ENCODE measurements around the gene YKT6.
A peak's percentile ranks its signal among the peaks of the same experiment; 100 is the strongest.
"Not testable (repeated sequence)": the region's sequence is repeated elsewhere in the genome, so short reads cannot be mapped to it uniquely, and the experiment has no call there.

Gene YKT6

DNA sequence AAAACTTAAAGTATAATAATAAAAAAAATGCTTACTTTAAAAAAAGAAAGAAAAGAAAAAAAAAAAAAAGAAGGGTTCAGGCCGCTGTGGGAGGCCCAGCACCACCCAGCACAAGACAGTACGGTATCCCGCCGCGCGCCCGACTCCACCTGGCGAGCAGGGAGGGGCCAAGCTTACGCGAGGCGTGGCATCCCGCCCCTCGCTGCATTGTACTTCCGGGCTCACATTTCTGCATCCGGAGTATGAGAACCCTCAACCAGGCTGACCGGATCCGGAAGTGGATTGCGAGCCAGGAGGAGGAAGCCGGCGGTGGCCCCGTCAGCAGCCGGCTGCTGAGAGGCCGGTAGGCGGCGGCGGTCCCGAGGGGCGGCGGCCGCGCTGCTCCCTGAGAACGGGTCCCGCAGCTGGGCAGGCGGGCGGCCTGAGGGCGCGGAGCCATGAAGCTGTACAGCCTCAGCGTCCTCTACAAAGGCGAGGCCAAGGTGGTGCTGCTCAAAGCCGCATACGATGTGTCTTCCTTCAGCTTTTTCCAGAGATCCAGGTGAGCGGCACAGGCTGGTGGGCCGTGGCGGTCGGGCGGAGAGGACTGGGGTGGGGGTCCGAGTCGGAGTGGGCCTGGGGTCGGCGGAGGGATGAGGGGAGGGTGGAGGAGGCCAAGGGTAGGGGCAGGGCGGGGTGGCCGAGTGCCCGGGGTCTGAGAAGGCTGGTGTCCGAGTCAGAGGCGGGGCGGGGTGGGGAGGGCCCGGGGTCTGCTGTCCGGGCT lies at the start of gene YKT6:
Gene YKT6, plus strand, starts transcription at position 280 of the 763 bp plus-strand sequence. Its CDS starts 158 bp downstream, at position 438.
- DNase-seq = peak; percentile 94 to 98

- no peak for DNase-seq
Measured at GRCh38 chr7:44151956-44152355, 48.8 kb upstream of the YKT6 start.

- peak in 1 of 2 experiments; percentile 19 for DNase-seq
Measured at GRCh38 chr7:44152971-44153947, 47.5 kb upstream of the YKT6 start.

DNA sequence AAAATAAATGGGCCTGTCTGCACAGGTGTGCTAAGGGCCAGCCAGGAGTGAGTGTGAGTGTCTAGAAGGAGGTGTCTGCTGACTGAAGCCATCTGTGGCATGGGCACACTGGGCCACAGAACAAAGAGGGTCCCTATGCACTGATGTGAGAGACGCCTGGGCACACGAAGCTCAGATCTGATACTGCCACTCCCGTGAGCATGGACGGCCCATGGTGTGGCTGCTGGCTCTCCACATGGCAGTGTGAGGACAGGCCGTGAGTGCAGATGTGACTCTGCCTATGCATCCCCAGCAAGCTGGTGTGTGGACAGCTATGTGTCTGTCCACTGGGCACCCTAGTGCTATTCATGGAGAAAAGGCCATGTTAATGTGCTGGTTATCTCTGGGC lies 46.8 kb upstream of the YKT6 start:
- DNase-seq = no peak

- DNase-seq = no peak
Measured at GRCh38 chr7:44154703-44155102, 46.1 kb upstream of the YKT6 start.

DNA sequence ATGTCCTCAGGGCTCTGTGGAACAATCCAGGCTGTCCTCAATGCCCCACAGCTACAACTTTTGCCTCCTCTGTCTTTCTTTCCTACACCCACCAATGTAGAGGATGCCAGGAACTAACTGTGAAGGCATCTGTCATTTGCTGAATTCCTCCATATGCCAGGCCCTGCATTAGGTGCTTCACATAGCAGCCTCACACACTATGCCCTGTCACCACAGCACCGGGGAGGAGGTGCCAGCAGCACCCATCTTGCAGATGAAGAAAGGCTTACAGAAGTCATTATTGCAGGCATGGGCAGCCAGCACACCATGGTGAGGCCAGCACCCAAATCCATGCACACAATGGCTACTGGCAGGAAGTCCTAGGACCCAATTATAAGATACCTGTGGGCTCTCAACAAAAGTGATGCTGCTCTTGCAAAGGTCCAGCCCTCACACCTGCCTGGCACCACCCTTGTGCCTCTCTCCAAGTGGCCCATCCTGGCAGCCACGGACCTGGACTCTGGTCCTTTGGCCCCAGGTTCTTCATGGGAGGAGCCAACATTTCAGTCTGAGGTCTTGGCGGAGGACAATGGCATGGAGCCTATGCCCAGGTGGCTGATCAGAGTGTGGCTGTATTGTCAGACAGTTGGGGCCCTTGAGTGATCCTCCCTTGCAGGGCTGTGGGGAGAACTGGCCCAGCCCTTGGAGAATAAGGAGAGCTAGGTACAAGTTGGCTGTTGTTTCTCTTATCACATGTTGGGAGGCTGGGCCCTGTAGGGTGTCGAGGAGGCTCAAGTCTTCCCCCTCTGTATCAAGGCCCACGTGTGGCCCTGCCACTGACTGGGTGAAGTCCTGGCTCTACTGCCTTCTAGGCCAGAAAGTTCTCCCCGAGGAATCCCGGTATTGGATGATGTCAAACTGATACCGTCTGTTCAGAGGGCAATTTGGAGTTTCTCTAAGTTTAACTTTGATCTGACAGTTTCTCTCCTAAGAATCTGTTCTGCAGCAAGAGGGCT lies 45.3 kb upstream of the YKT6 start:
- no peak for DNase-seq

DNA sequence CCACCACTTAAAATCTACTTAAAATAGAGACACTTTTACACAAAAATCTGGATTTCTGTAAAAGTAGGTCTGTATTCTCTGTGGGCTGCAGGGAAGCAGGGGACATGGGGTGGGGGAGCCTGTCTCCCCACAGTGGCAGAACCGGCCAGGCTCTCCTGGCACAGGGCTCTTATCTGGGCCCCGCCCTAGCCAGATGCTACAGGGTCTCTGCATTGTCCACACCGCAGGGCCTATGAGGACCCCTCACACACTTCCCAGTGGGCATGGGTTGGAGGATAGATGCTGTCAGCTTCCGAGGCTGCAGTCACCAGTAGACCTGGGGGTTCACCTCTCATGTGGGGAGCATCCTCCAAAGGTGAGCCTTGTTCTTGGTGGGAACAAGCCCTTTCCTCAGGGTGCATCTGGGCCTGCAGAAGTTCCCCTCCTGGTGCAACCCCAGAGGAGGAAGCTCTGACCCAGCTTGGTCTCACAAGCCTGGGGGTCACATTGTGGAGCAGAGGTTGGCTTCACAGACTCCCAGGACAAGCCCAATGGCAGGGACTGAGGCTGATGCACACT lies 44.2 kb upstream of the YKT6 start:
- DNase-seq = no peak

- DNase-seq = no peak
Measured at GRCh38 chr7:44157116-44158080, 43.4 kb upstream of the YKT6 start.

DNA sequence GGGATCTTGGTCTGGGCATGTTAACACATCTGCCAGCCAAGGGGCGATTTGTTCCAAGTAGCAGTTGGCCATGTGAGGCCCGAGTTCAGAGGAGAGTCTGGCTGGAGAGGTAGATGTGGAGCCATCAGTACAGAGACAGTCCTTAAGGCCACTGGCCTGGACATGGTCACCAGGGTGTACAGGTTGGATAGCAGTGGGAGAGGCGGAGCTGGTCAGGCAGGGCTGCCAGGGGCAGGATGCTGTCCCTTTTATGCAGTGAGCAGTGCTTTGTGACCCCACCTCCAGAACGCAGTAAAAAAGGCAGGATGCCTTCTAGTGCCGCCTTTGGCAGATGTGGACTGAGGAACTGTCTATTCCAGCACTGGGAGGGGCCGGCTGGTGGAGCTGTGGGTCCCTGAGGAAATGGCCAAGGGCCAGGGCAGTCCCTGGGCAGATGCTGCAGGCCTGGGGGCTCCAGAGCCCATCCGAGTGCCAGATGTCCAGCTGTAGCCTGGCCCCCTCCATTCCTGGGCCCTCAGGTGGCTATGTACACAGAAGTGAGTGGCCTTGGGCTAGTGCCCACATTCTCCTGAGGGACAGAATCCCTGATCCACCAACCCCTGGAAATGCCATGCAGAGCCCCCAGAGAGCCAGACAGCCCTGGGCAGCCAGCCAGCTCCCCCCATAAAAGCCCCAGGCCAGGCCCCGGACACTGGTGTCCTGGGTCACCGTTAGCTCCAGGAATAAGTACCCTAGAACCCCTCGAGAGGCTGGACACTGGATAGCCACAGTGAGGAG lies 42.5 kb upstream of the YKT6 start:
- DNase-seq = no peak

DNA sequence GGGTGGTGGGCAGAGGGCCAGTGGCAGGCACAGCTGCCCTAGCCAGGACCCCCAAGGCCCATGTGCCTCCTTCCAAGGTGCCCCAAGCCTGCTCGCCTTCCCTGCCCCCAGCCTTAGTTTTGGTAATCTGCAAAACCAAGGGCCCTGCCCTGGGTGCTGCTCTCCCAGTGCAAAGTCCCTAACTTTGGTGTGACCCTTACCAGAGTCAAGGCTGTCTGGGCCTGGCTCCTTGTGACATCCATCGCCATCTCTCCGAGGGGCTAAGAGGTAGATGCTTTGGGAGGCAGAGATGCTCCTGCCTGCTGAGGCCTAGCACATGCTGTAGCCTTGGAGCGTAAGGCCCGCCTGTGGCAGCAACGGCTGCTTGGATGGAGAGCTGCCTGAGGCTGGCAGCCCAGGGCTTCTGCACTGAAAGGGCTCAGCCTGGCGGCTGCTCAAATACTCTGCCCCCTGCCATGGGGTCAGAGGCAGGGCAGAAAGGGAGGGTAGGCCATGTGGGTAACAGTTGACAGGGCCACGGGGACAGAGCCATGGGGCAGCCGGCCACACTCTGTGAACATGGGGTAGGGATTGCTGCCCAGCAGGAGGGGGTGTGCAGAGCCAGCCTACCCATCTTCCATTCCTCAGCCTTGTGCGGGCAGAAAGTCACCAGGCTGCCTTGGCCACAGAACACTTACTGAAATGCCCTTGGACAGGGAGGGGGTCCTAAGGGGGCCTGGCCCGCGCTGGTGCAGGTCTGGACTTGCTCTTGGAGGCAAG lies 41.7 kb upstream of the YKT6 start:
- DNase-seq = no peak

DNA sequence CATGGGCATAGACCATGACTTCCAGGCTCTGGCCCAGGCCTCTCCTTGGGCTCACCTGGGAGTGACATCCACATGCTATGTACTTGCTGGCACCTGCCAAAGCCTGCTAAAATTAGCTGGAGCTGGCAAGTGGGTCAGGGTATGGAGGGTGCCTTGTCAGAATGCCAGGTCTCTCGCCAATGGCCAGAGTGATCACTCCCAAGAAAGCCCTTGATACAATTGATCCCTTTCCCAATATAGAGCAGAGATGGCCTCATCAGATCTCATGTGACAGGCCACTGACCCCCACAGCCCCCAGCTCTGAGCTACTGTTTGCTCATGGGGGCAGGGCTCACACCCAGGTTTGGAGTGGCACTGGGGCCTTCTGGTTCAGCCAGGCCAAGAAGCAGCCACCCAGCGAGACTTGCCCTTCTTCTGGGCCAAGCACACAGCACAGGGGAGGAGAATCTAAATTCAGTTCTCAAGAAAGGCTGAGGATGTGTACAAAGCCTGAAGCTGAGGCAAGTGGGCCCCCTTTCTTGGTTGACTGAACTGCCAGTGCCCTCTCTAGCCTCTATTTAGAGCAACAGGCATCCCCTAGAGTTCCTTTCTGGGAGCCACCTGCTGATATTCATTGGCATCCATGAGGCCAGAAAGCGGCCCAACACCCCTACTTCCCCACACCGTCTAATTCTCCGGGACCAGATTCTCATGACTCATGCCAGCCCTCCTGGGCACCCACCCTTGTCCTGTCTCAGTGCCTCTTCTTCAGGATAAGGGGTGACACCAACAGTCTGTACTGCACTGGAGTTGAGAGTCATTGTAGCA lies 40.8 kb upstream of the YKT6 start:
- no peak for DNase-seq

DNA sequence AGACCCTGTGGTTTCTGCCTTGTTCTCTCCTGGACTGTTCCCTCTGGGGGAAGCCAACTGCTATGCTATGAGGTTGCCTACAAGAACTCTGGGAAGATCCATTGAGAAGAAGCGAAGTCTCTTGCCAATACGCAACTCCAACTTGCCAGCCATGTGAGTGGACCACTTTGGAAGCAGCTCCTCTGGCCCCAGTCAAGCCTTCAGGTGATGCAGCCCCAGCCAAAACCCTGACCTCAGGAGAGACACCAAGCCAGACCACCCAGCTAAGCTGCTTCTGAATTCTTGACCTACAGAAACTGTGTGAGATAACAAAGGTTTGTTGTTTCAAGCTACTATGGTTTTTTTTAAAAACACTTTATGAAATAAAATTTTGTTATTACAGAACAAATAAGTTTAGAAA lies 39.4 kb upstream of the YKT6 start:
- DNase-seq = no peak

DNA sequence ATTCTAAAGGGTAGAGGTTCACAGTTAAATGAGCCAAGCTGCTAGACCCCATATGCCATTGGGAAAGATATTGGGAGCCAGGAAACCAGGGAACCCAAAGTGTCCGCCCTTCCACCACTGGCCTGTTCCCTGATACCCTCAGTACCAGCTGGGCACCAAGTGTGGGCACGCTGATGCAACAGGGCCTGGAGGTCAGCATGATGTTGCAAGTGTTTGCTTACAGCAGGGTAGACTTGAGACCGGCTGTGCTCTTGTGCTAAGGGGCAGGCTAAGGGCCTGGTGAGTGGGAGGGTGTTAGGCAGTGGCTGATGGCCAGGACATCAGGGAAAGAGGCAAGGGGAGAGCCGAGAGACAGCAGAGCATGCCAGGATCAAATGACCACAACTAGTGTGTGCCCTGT lies 38.6 kb upstream of the YKT6 start:
- DNase-seq = no peak

DNA sequence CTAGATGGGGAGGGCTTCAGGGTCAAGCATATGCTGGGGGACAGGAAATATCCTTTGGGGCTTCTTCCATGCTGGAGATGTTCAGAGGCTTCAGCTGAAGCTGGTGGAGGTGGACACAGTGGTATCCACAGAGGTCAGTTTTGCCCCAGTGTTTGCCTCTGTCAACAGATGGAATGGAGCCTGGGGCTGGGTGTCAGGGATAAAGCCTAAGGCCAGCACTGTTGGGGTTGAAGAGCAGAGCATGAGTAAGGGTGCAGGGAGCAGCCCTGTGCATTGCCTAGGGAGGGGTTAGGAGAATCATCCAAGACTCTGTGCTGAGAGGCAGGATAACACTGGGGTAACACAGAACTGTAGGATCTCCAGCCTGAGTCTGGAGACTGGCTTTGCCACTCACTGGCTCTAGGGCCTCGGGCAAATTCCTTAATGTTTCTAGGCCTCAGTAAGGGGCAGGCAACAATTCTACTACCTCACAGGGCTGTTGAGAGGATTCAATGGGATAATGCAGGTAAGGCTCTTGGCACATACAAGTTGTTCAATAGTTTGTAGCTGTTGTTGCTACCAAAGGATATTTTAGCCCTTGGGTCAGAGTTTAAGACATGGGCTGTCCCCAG lies 37.9 kb upstream of the YKT6 start:
- DNase-seq = no peak

DNA sequence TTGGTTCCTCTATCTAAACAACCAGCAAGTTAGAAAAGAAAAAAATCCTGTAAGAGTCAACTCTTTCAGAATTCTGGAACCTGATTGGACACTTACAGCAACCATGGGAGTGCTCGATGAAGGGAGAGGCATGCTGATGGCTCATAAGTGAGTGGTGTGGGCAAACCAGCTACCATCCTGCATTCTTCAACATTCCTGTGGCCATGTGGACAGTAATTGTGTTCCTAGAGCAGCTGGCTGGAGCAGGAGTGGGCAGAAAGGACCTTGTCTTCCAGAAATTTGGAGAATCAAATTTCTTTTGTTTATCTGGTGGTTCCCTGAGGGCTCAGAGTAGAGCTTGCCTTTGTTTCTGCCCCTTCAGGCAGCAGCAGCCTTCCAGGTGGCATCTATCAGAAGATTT lies 37.2 kb upstream of the YKT6 start:
- DNase-seq = no peak

DNA sequence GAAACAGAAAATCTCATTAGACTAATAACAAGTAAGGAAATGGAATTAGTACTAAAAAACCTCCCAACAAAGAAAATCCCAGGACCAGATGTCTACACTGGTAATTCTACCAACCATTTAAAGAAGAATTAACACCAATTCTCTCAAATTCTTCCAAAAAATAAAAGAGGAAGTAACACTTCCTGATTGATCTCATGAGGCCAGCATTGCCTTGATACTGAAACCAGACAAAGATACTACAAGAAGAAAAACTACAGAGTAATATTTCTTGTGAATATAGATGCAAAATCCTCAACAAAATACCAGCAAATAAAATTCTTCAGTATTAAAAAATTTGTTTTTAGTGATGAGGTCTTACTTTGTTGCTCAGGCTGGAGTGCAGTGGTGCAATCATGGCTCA lies 32.9 kb upstream of the YKT6 start:
- DNase-seq = no peak

DNA sequence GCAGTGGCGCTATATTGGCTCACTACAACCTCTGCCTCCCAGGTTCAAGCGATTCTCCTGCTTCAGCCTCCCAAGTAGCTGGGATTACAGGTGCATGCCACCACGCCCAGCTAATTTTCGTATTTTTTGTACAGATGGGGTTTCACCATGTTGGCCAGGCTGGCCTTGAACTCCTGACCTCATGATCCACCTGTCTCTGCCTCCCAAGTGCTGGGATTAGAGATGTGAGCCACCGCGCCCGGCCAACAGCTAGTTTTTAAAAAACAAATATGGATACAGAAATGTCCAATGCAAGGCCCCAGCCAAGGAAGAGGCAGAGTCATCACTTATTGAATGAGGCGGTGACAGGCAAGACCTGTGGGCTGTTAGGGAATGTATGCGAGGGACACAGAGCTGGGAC lies 28.9 kb upstream of the YKT6 start:
- DNase-seq = not testable (repeated sequence)

DNA sequence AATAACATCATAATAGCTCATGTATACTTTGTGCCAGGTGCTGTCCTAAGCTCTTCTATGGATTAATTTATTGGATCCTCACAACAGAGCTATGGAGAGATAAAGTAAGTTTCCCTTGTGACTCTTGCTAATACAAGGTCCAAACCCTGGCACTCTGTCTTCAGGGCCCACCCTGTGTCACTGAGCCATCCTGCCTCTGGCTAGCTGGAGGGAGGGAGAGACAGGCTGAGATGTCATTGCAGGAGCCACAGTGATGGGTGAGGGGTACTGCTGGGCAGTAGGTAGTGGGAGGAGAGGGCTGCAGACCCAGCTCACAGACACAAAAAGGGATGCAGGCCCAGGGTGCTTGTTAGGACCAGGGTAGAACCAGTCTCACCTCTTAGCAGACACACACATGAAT lies 28.4 kb upstream of the YKT6 start:
- DNase-seq = no peak

All from NCI-H526 (cell line).